ENCODE measurements around the gene SPINT2.

The SPINT2 gene

DNA sequence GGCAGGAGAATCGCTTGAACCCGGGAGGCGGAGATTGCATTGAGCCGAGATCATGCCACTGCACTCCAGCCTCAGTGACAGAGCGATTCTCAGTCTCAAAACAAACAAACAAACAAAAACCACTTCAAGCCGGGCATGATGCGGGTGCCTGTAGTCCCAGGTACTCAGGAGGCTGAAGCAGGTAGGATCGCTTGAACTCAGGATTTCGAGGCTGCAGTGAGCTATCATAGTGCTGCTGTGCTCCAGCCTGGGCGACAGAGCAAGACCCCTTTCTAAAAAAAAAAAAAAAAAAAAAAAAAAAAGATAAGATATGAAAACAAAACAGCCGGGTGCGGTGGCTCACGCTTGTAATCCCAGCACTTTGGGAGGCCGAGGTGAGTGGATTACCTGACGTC, 21.1 kb upstream of the SPINT2 start:
- TF ChIP-seq, protein P1, sequence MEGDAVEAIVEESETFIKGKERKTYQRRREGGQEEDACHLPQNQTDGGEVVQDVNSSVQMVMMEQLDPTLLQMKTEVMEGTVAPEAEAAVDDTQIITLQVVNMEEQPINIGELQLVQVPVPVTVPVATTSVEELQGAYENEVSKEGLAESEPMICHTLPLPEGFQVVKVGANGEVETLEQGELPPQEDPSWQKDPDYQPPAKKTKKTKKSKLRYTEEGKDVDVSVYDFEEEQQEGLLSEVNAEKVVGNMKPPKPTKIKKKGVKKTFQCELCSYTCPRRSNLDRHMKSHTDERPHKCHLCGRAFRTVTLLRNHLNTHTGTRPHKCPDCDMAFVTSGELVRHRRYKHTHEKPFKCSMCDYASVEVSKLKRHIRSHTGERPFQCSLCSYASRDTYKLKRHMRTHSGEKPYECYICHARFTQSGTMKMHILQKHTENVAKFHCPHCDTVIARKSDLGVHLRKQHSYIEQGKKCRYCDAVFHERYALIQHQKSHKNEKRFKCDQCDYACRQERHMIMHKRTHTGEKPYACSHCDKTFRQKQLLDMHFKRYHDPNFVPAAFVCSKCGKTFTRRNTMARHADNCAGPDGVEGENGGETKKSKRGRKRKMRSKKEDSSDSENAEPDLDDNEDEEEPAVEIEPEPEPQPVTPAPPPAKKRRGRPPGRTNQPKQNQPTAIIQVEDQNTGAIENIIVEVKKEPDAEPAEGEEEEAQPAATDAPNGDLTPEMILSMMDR (conservative IDR thresholded peaks at IDR 0.05; ENCODE audit: control insufficient read depth, insufficient read depth, low read depth, low read length) = no peak
- no peak overlapping the region for H3K4me3 ChIP-seq (ENCODE audit: control insufficient read depth, low read depth, low read length)
- DNase-seq (ENCODE audit: low read depth) = no peak

DNA sequence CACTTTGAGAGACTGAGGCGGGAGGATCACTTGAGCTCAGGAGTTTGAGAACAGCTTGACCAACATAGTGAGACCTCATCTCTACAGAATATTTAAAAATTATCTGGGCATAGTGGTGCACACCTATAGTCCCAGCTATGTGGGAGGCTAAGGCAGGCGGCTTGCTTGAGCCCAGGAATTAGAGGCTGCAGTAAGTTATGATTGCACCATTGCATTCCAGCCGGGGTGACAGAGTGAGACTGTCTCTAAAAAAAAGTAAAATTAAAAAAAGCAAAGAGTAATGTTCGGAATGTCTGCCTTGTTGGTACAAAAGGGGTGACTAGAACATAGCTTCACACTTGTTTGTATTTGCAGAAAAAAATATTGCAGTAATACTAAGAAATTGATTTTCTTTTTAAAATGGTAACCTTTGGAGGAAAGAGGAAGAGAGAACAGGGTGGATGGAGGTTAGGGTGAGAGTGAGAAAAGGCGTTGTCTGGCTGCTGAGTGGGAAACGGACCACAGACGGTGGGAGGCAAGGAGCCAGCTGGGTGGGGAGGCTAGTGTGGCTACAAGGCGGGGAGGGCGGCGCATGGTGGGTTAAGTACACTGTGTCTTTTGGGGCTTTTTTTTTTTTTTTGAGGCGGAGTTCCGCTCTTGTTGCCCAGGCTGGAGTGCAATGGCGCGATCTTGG, 18.4 kb upstream of the SPINT2 start:
- no peak for DNase-seq (ENCODE audit: low read depth)
- no peak overlapping the region for H3K4me3 ChIP-seq (ENCODE audit: control insufficient read depth, low read depth, low read length)
- TF ChIP-seq, protein P1 (conservative IDR thresholded peaks at IDR 0.05; ENCODE audit: control insufficient read depth, insufficient read depth, low read depth, low read length) = no peak

DNA sequence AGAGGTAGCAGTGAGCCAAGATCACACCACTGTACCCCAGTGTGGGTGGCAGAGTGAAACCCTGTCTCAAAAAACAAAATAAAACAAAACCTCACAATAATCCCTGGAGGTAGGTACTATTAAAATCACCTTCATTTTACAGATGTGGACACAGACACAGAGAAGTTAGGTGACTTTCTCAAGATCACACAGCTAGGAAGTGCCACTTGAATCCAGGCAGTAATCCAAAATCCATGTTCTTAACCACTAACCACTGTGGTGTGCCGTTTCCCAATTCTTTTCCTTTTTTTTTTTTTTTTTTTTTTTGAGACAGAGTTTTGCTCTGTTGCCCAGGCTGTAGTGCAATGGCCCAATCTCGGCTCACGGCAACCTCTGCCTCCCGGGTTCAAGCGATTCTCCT, 17.2 kb upstream of the SPINT2 start:
- peak; percentile 28 for DNase-seq (ENCODE audit: low read depth)

DNA sequence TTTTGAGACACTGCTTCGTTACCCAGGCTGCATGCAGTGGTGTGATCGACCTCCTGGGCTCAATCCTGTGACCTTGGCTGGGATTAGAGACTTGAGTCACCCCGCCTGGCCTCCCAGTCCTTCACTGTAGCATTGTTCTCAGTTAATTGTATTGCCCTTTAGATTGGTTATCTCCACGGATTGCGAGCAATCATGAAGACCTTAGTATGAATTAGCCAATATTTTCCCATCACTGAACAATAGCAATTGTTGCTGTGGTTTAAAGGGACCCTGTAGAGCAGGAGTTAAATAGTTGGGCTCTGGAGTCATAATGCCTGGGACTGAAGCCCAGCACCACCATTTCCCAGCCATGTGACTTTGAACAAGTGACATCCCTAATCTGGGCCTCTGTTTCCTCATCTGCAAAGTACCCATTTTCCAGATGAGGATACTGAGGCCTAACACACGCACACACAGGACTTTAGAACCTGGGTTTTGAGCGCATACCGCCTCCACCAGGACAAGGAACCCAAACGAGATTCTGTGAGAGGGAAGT, 16.6 kb upstream of the SPINT2 start:
- no peak for DNase-seq (ENCODE audit: low read depth)
- no peak overlapping the region for H3K4me3 ChIP-seq (ENCODE audit: control insufficient read depth, low read depth, low read length)
- TF ChIP-seq, protein P1 (conservative IDR thresholded peaks at IDR 0.05; ENCODE audit: control insufficient read depth, insufficient read depth, low read depth, low read length) = no peak

More for the DNA sequence above, 17.2 kb upstream of the SPINT2 start:
- no peak overlapping the region for H3K4me3 ChIP-seq (ENCODE audit: control insufficient read depth, low read depth, low read length)
- TF ChIP-seq, protein P1 (conservative IDR thresholded peaks at IDR 0.05; ENCODE audit: control insufficient read depth, insufficient read depth, low read depth, low read length) = no peak

DNA sequence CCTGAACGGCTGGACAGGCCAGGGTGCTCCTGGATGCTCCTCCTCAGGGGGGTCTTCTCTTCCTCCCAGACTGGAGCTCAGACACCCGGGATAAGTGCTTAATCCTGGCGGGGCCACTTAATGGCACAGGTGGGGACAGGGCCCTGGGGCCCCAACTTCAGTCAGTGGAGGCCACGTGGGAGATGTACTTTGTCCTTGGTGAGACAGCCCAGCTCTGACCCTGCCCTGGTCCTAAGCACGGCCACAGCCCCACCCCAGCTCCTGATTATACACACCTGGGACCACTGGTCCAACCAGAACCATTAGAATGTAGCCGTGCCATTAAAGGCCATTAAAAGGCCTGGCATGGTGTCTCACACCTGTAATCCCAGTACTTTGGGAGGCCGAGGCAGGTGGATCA, 16.0 kb upstream of the SPINT2 start:
- DNase-seq (ENCODE audit: low read depth) = no peak
- TF ChIP-seq, protein P1 (conservative IDR thresholded peaks at IDR 0.05; ENCODE audit: control insufficient read depth, insufficient read depth, low read depth, low read length) = no peak
- H3K4me3 ChIP-seq (ENCODE audit: control insufficient read depth, low read depth, low read length) = no peak overlapping the region

DNA sequence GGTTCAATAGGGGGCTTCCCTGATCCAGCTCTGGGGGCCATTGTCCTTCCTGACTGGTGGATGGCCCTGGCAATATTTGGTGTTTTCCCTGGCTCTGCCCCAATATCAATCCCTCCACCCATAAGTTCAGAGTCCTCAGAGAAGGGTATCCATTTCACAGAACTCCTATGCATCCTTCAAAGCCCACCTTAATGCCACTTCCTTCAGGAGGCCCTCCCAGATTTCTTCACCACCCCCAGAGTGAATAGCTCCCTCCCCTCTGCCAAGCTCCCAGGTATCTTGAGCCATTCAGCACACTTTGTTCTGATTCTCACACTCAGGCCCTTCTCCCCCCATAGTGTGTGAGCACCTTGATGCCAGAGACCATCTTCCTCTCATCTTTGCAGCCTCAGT, 13.9 kb upstream of the SPINT2 start:
- DNase-seq (ENCODE audit: low read depth) = no peak
- TF ChIP-seq, protein P1 (conservative IDR thresholded peaks at IDR 0.05; ENCODE audit: control insufficient read depth, insufficient read depth, low read depth, low read length) = no peak
- H3K4me3 ChIP-seq (ENCODE audit: control insufficient read depth, low read depth, low read length) = no peak overlapping the region
